Measurements from ENCODE around the gene MYO18B. TPM values are rescaled to one million over a fixed set of nuclear protein-coding genes. Genes with fewer than 3 reads are reported as not detected.

MYO18B gene
- polyA plus RNA-seq, 1 donor (not counting 4 experiments of a cell fraction or from before 2014, with no cell fraction given): not detected

DNA sequence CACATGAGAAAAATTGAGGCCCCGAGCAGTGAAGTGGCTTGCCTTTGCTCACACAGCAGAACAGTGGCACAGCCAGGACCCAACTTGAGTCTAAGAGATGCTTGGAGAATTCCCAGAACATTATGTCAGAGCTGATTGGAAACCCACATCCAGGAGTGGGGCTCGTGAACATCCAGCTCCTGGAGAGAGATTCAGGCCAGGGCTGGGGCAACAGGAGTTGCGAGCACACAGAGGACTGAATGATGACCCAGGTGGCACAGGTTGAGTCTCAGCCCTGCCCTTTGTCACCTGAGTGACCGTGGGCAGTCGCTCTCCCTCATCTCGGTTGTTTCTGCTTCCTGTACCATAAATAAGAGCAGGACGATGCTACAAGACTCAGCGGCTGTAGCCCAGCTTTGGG, 102.6 kb downstream of the MYO18B start:
- Histone ChIP-seq H3K36me3 (ENCODE audit: control insufficient read depth in 2 of 2, extremely low read depth in 1 of 2, insufficient read depth in 2 of 2, low read length in 2 of 2) (no peaks in the 10 kb centered on the region), H3K4me3 (ENCODE audit: control insufficient read depth in 2 of 3, extremely low read depth in 1 of 3, insufficient read depth in 2 of 3, low read depth in 1 of 3, low read length in 3 of 3) (no peak overlapping the region), H3K4me1 (ENCODE audit: control insufficient read depth, extremely low read depth, insufficient read depth, low read length) (no peaks in the 10 kb centered on the region), H3K4me2 (ENCODE audit: control insufficient read depth, extremely low read depth, insufficient read depth, low read depth, low read length) (no peak overlapping the region), H4K20me1 (ENCODE audit: control insufficient read depth, extremely low read depth, insufficient read depth, low read length) (no peaks in the 10 kb centered on the region), H3K9me3 (ENCODE audit: control insufficient read depth, low read depth, low read length) (no peaks in the 10 kb centered on the region), H3K27me3 (ENCODE audit: control insufficient read depth, extremely low read depth, insufficient read depth, low read length) (no peaks in the 10 kb centered on the region), H3K27ac (ENCODE audit: control insufficient read depth, insufficient read depth, low read length) (no peak overlapping the region), H3K9me1 (ENCODE audit: control insufficient read depth, extremely low read depth, insufficient read depth, low read length) (no peaks in the 10 kb centered on the region), H3K9ac (ENCODE audit: control insufficient read depth, extremely low read depth, insufficient read depth, low read length) (no peak overlapping the region), H3K79me2 (ENCODE audit: control insufficient read depth, insufficient read depth, low read length) (no peaks in the 10 kb centered on the region), H2AFZ (ENCODE audit: control insufficient read depth, low read length) (no peak overlapping the region)
- dilution Hi-C loops (cut with MboI; ENCODE audit: extremely low pct_ligation_motif_present, low sequenced_read_pairs): no loop called here
- DNase-seq (ENCODE audit: low read depth, low spot score) (no peak), FAIRE-seq (no peak)
- TF ChIP-seq EZH2 (IDR thresholded peaks at IDR 0.05; ENCODE audit: low read length): no peak
- TF ChIP-seq, protein P1, sequence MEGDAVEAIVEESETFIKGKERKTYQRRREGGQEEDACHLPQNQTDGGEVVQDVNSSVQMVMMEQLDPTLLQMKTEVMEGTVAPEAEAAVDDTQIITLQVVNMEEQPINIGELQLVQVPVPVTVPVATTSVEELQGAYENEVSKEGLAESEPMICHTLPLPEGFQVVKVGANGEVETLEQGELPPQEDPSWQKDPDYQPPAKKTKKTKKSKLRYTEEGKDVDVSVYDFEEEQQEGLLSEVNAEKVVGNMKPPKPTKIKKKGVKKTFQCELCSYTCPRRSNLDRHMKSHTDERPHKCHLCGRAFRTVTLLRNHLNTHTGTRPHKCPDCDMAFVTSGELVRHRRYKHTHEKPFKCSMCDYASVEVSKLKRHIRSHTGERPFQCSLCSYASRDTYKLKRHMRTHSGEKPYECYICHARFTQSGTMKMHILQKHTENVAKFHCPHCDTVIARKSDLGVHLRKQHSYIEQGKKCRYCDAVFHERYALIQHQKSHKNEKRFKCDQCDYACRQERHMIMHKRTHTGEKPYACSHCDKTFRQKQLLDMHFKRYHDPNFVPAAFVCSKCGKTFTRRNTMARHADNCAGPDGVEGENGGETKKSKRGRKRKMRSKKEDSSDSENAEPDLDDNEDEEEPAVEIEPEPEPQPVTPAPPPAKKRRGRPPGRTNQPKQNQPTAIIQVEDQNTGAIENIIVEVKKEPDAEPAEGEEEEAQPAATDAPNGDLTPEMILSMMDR (optimal IDR thresholded peaks at IDR 0.05 in 1 of 3, IDR thresholded peaks at IDR 0.05 in 1 of 3, conservative IDR thresholded peaks at IDR 0.05 in 1 of 3; ENCODE audit: extremely low read depth in 1 of 3, insufficient read depth in 2 of 3, low read length in 3 of 3): no peak

DNA sequence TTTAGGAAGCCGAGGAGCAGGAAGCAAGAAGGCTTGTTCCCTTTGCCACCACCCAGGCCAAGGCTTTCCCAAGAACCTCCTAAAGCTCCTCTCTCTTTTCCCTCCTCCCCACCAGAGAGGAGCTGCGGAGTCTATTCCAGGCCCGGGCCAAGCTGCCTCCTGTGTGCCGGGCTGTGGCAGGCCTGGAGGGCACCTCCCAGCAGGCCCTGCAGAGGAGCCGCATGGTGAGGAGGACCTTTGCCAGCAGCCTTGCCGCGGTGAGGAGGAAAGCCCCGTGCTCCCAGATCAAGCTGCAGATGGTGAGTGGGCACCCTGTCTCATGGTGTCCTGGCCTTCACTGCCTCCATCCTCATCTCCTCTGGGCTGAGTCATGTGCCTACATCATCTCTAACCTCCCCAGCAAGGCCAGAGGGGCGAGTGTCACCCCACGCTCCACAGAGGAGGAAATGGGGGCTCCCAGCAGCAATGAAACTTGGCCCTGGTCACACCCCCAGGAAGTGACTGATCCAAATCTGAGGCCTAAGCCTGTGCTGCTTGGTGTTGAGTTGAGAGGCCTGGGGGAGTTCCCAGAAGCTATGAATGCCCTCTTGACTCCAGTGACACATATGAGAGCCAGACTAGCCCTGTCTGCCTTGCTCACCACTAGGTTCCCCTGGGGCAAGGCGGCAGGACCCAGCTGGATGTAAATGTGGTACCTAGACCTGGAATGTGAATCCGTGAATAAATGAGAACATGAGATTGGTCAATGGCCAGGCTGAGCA, 104.2 kb downstream of the MYO18B start:
- no peaks in the 10 kb centered on the region for H4K20me1 ChIP-seq (ENCODE audit: control insufficient read depth, extremely low read depth, insufficient read depth, low read length)
- no peak overlapping the region for H3K4me3 ChIP-seq (ENCODE audit: control insufficient read depth in 2 of 3, extremely low read depth in 1 of 3, insufficient read depth in 2 of 3, low read depth in 1 of 3, low read length in 3 of 3)
- DNase-seq (ENCODE audit: low read depth, low spot score): no peak
- no peaks in the 10 kb centered on the region for H3K9me1 ChIP-seq (ENCODE audit: control insufficient read depth, extremely low read depth, insufficient read depth, low read length)
- H3K27ac ChIP-seq (ENCODE audit: control insufficient read depth, insufficient read depth, low read length): no peak overlapping the region
- H3K9ac ChIP-seq (ENCODE audit: control insufficient read depth, extremely low read depth, insufficient read depth, low read length): no peak overlapping the region
- TF ChIP-seq, protein P1 (optimal IDR thresholded peaks at IDR 0.05 in 1 of 3, IDR thresholded peaks at IDR 0.05 in 1 of 3, conservative IDR thresholded peaks at IDR 0.05 in 1 of 3; ENCODE audit: extremely low read depth in 1 of 3, insufficient read depth in 2 of 3, low read length in 3 of 3): no peak
- no peak for TF ChIP-seq EZH2 (IDR thresholded peaks at IDR 0.05; ENCODE audit: low read length)
- H3K4me1 ChIP-seq (ENCODE audit: control insufficient read depth, extremely low read depth, insufficient read depth, low read length): no peaks in the 10 kb centered on the region
- no peaks in the 10 kb centered on the region for H3K36me3 ChIP-seq (ENCODE audit: control insufficient read depth in 2 of 2, extremely low read depth in 1 of 2, insufficient read depth in 2 of 2, low read length in 2 of 2)
- no peak overlapping the region for H2AFZ ChIP-seq (ENCODE audit: control insufficient read depth, low read length)
- dilution Hi-C loops (cut with MboI; ENCODE audit: extremely low pct_ligation_motif_present, low sequenced_read_pairs): no loop called here
- no peaks in the 10 kb centered on the region for H3K27me3 ChIP-seq (ENCODE audit: control insufficient read depth, extremely low read depth, insufficient read depth, low read length)
- no peak for FAIRE-seq
- no peaks in the 10 kb centered on the region for H3K79me2 ChIP-seq (ENCODE audit: control insufficient read depth, insufficient read depth, low read length)
- H3K9me3 ChIP-seq (ENCODE audit: control insufficient read depth, low read depth, low read length): no peaks in the 10 kb centered on the region
- H3K4me2 ChIP-seq (ENCODE audit: control insufficient read depth, extremely low read depth, insufficient read depth, low read depth, low read length): no peak overlapping the region

Measured in keratinocyte (primary cell).